NCI-H524 treated with DMSO at 0.1 percent for 48 hours (cell line): ENCODE measurements around the gene GNAQ.
"Not testable (repeated sequence)": the region's sequence is repeated elsewhere in the genome, so short reads cannot be mapped to it uniquely, and the experiment has no call there.

ENCODE experiments used
- DNase-seq: peaks from one replicate; lab custom pipeline; 2025; lab: John Stamatoyannopoulos, UW

GNAQ gene

GRCh38 chr9:77771171-77771570 is 260.4 kb downstream of the GNAQ start:
- DNase-seq = no peak

- DNase-seq = no peak
Measured at GRCh38 chr9:77770340-77770739, 261.3 kb downstream of the GNAQ start.

GRCh38 chr9:77769246-77769645 is 262.4 kb downstream of the GNAQ start:
- no peak for DNase-seq

GRCh38 chr9:77766587-77766986 is 265.0 kb downstream of the GNAQ start:
- DNase-seq = no peak

- no peak for DNase-seq
Measured at GRCh38 chr9:77765781-77766259, 265.8 kb downstream of the GNAQ start.

- no peak for DNase-seq
Measured at GRCh38 chr9:77764894-77765780, 266.5 kb downstream of the GNAQ start.

GRCh38 chr9:77763566-77763965 is 268.0 kb downstream of the GNAQ start:
- no peak for DNase-seq

- DNase-seq = not testable (repeated sequence)
Measured at GRCh38 chr9:77760919-77761318, 270.7 kb downstream of the GNAQ start.

- no peak for DNase-seq
Measured at GRCh38 chr9:77759391-77759790, 272.2 kb downstream of the GNAQ start.

GRCh38 chr9:77756449-77756848 is 275.2 kb downstream of the GNAQ start:
- DNase-seq = no peak

- no peak for DNase-seq
Measured at GRCh38 chr9:77753180-77753579, 278.4 kb downstream of the GNAQ start.

- no peak for DNase-seq
Measured at GRCh38 chr9:77752554-77752953, 279.1 kb downstream of the GNAQ start.

- DNase-seq = no peak
Measured at GRCh38 chr9:77751341-77752091, 280.1 kb downstream of the GNAQ start.

- no peak for DNase-seq
Measured at GRCh38 chr9:77750981-77751340, 280.6 kb downstream of the GNAQ start.

- DNase-seq = no peak
Measured at GRCh38 chr9:77750284-77750683, 281.3 kb downstream of the GNAQ start.

- no peak for DNase-seq
Measured at GRCh38 chr9:77748214-77748772, 283.3 kb downstream of the GNAQ start.

GRCh38 chr9:77747163-77747562 is 284.4 kb downstream of the GNAQ start:
- DNase-seq = no peak

- DNase-seq = peak; percentile 46
Measured at GRCh38 chr9:77744841-77745430, 286.7 kb downstream of the GNAQ start.

- DNase-seq = no peak
Measured at GRCh38 chr9:77743386-77743785, 288.2 kb downstream of the GNAQ start.

GRCh38 chr9:77738932-77739331 is 292.7 kb downstream of the GNAQ start:
- no peak for DNase-seq

- no peak for DNase-seq
Measured at GRCh38 chr9:77735494-77735893, 296.1 kb downstream of the GNAQ start.

- peak; percentile 61 for DNase-seq
Measured at GRCh38 chr9:77731930-77732329, 299.7 kb downstream of the GNAQ start.
